HG03139 (cell line): ENCODE results near the gene ZFPM1.

Source experiments
- ATAC-seq: cut with Tn5 transposase; IDR thresholded peaks from one replicate; pipeline ENCODE4 v1.9.1; 2021; ENCODE audit not compliant: unreplicated experiment

The ZFPM1 gene

DNA sequence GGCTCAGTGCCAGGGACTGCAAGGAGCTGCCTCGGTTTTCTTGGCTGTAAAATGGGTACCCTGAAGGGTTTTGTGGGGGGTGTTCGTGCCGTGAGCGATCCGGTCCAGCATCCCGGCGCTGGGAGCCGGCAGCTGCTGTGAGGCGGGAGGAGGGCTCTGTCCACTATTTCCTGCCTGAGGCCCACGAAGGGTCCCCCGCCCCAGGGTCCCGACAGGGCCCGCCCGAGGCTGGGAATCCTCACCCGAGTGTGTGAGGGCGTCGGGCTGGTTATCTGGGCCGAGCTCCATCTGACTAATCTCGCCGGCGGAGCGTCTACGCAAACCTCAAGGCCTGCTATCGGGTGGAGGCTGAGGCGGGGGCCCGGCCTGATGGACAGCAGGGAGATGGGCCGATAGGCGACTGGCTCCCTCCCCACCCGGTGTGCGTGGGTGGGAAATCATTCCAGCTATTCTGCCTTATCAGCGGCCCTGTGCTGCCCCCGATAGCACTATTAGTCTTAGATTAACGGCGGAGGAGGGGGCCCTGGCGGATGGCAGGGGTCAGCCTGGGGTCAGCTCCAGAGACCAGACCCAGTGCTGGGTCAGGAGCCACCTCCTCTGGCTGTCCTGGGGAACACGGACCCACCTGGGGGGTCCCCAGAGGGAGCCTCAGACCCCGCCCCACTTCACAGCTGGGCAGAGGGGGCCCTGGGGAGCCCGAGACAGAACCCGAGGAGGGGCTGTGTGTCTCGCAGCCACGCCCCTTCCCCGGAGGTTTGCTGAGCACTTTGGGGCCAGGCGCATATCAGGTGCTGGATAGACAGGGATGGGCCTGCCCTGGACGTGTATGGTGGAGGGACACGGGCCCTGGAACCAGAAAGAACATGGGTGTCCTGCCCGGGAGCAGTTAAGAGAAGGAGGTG lies 44.7 kb downstream of the ZFPM1 start:
- ATAC-seq: no peak

DNA sequence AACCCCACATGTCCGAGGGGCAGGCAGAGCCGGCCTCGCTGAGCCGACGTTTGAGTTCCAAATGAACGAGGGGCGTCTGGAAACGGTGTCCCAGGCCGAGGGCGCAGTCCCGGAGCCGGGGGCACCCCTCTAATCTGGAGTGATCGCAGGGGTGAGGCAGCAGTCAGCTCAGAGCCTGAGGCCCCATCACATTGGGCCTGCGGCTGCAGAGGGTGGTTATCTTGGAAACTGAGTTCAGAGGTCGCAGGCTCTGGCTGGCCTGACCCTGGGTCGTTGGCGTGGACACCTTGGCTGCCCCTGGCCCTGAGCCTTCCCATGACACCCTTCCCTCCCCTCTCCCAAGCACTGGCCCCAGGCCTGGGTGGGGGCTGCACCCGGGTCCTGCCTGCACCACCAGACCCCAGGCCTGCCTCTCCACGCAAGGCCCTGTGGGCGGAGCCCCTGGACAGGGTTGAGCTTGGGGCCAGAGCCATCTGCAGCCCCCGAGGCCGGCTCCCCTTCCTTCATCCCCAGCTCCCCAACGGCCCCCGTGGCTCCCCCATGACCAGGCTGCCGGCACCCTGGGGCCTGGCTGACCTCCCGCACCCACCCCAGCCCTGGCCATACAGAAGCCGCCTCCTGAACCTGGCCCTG lies 45.6 kb downstream of the ZFPM1 start:
- ATAC-seq: no peak

DNA sequence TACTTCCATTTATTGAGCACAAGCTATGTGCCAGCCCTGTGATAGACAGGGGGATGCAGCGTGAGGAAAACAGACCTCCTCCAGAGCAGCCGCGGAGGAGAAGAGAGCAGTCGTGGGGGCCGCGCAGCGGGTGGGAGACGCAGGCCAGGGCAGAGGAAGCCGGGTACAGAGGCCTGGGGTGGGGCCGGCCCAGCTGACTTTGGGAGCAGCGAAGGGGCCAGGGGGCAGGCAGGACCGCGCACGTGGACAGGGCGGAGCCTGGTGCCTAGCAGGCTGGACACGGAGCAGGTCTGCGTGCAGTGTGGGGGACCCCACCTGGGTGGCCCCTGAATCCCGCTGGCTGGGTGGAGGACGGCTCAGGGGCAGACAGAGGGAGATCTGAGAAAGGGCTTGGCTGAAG lies 46.2 kb downstream of the ZFPM1 start:
- no peak for ATAC-seq

DNA sequence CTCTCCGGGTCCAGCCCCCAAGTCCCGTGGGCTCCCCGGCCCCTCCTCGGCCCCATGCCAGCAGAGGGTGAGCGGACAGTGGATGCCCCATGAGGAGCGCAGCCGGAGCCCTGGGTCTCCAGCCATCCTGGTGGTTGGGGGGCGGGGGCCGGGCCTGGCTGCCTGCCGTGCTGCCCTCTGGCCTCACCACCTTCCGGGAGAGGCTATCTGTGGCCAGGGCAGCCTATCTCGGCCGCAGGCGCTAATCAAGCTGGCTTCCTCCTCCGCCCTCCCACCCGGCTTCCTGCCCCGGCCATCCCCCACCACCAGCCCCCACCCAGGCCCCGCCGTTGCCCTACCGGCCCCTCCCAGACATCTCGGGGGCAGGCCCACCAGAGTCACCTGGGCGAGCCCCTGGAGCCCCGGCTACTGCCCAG lies 46.8 kb downstream of the ZFPM1 start:
- no peak for ATAC-seq

DNA sequence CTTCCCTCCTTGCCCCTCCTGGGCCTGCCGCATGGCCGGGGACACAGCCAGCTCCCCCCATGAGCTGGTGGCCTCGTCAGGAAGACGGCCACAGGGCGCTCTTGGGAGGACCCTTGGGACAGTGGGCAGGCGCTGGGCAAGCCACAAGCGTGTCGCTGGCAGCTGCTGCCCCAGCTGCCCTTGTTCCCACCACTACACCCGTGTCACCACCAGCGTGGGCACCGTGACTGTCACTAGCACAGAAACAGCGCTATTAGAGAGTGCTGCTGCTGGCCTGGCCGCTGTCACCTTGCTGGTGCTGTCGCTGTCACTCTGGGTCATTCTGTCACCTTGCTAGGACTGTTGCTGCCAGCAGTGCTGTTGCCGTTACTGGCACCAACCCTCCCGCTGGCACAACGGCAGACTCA lies 47.2 kb downstream of the ZFPM1 start:
- ATAC-seq: no peak

DNA sequence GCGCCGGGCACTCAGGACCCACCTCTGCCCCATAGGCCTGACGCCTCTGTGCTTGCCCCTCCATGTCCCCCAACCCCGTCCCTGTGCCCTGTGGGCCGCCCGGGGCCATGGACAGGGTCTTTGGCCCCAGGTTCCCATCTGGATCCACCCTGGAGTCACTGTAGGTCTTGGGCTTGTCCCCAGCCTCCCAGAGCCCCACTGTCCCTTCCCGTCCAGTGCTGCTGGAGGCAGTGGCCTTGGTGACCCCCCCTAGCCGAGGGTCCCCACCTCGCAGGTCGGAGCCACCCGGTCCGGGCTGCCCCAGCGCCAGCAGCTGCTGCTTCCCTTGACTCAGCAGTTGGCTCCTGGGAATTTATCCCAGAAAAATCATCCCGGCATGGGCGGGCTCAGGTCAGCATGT lies 49.3 kb downstream of the ZFPM1 start:
- no peak for ATAC-seq

DNA sequence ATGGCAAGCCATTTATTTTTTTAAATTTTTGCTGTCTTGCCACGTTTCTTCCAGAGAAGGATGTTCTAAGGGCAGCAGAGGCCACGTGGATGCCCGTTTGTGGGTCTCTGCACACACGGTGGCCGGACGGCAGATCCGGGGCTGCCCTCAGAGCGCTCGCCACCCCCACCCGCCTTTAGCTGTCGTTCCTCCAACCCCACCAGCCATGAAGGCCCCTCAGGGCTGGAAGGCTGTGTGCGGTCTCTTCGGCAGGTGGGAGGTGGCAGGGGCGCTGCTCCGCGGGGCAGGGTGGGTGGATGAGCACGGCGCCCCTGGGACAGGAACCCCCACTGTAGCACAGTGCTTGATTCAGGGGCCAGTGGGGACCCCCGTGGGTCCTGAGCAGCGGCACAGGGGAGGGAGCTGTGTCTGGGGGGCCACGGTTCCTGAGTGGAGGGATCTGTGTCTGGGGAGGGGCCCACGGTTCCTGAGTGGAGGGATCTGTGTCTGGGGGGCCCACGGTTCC lies 49.7 kb downstream of the ZFPM1 start:
- no peak for ATAC-seq

GRCh38 chr16:88503374-88503770 lies 50.3 kb downstream of the ZFPM1 start:
- no peak for ATAC-seq

DNA sequence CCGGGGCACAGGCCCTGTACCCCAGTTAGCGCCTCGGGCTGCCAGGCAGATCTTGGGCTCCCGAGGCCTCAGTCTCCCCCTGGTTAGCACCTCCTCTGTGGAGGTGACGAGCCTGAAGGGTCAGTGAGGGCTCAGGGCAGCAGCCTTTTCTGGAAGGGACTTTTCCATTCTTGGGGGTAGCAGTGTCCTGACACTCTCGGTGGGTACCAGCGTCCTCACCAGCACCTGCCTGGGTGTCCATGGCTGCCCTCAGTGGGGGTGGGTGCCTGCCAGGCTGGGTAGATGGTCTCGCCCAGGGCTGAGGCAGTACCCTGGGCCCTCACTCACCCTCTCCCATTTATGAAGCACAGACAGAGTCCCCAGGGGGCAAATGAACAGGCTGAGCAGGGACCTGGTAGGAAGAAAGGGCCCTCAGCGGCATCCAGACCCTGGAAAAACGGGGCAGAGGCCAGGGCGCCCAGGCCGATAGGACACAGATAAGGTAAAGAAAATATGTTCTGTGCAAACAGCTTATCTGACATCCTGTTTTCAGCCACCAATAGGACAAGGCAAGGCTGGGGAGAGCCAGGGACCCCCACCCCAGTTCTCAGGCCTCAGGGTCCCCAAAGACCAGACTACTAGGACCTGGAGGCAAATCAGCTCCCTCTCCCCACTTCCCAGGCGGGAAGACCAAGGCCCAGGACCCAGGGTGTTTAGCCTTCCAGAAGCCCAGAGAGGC lies 50.9 kb downstream of the ZFPM1 start:
- ATAC-seq: no peak

- no peak for ATAC-seq
These were observed 51.7 kb downstream of the ZFPM1 start for GRCh38 chr16:88504489-88505404.

DNA sequence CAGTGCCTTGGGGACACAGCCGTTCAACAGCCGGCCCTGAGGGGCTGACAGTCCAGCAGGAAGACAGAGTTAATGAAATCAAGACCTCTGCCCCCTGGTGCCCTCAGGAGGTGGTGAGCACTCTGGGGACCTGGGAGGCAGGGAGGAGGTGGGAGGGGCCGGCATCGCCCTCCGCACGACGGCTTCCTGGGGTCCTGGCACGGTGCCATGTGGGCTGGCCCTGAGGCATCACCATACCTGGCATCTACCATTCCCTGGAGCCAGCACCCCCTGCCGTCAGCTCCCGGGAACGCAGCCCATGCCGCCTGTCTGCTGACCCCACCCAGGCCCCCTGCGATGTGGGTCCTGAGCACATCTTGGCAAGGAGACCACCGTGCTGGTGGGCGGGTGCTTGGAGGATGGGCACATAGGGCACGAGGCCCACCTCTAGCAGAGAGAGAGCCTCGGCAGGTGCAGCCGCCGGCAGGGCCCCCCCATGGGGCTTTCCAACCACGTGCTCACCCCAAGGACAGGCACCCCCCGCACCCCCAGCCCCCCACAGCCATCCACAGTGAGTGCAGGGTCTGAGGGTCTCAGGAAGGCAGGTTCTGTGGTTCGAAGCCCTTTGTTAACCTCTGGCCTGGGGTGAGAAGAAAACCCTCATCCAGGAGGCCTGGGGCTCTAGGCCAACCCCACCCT lies 52.5 kb downstream of the ZFPM1 start:
- ATAC-seq: no peak

DNA sequence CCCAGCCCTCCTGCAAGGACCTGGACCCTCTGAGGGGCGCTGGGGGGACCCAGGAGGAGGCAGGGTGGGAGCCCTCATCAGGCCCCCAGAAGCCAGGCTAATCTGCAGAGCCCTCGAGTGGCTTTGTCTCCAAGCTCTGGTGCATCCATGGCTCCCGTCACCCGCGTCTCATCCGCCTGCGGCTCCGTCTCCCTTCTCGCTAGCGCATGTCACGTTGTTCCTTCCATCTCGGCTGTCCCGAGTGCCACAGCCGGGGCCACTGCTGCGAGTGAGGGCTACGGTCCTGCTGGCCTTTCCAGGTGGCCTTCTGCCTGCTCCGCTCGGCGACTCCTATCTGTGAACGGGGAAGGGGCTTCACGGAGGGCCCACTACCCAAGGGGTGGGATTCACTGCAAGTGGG lies 53.6 kb downstream of the ZFPM1 start:
- ATAC-seq: no peak

- no peak for ATAC-seq
These were observed 54.2 kb downstream of the ZFPM1 start for GRCh38 chr16:88507231-88507743.

DNA sequence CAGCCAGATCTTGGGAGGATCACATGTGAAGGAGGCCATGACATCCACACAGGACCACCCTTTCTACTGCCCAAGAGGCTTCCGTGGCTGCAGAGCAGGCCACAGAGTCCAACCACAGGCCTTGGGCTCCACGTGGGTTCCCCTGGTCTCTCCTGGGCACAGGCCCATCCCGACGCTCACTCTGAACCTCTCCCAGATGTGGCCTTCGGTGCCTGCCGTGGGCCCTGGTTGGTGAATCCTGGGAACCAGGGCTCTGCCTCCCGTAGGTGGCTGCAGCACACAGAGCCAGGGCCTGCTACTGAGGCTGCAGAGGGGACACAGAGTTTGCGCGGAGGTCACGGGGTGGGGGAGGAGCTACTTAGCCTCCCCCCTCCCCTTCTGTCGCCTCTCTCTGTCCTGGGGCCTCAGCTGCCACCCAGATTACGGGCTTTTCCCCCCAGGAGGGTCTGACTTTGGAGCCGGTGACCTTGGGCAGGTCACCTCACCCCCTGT lies 55.3 kb downstream of the ZFPM1 start:
- no peak for ATAC-seq

GRCh38 chr16:88508868-88509748 lies 56.0 kb downstream of the ZFPM1 start:
- ATAC-seq: no peak

- no peak for ATAC-seq
These were observed 56.6 kb downstream of the ZFPM1 start for GRCh38 chr16:88509749-88510069.

- no peak for ATAC-seq
These were observed 57.3 kb downstream of the ZFPM1 start for GRCh38 chr16:88510091-88510994.

DNA sequence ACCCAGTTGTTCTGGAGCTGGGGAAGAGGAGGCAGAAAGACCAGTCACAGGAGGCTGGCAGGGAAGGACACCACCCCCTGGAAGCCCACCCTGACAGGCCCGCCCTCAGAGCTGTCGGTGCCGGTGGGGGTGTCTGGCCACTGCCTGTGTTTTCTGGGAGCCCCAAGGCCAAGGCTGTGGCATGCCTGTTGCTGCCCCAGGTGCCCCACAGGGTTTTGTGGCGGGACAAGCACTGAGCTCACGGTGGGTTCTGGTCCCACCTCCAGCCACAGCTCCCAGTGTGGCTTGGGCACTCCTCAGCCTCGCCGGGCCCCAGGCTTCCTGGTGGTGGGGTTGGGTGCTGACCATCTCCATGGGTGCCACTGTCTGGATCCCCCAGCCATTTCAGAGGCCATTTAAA lies 58.0 kb downstream of the ZFPM1 start:
- no peak for ATAC-seq
